Measurements from ENCODE around the gene MBD4. TPM values are rescaled to one million over a fixed set of nuclear protein-coding genes. Genes with fewer than 3 reads are reported as not detected.

The MBD4 gene
- total RNA-seq, 1 experiment from 2014 or later = 11.4 TPM

- Histone ChIP-seq H3F3A (ENCODE audit: low read length, unreplicated experiment) (no peaks in the 10 kb centered on the region), H3K27ac (ENCODE audit: low read length) (no peak overlapping the region), H3K9me3 (ENCODE audit: low read length) (no peaks in the 10 kb centered on the region), H3K9me2 (replicated peaks; ENCODE audit: low read length) (no peaks in the 10 kb centered on the region), H3K4me2 (ENCODE audit: low read length) (no peak overlapping the region), H4K20me1 (ENCODE audit: low read length) (no peaks in the 10 kb centered on the region), H3K79me2 (ENCODE audit: low read length) (no peaks in the 10 kb centered on the region), H3K4me3 (ENCODE audit: low read length) (no peak overlapping the region), H3K9ac (ENCODE audit: low read length) (no peak overlapping the region), H3K4me1 (ENCODE audit: insufficient read depth, low read length) (peaks cover 21% of the 10 kb centered on the region; the same call in 1 of the 2 replicates), H3K36me3 (ENCODE audit: low read depth, low read length) (no peaks in the 10 kb centered on the region), H3K27me3 (ENCODE audit: low read length) (no peaks in the 10 kb centered on the region), H2AFZ (ENCODE audit: low read length) (no peak overlapping the region)
- BruUV-seq (replicated peaks) = no TSS peak
- POLR2A ChIA-PET (ENCODE audit: unreplicated experiment) = no interaction called here
- CTCF ChIA-PET = no interaction called here
- intact Hi-C loops (cut with micrococcal nuclease) = no loop called here
- DNase-seq = no peak
- no peak for TF ChIP-seq CTCF (conservative IDR thresholded peaks at IDR 0.05; ENCODE audit: low read depth, low read length)
- no peak for TF ChIP-seq EZH2 (IDR thresholded peaks at IDR 0.05; ENCODE audit: low read length, unreplicated experiment)
- no peak for TF ChIP-seq EZH2phosphoT487 (IDR thresholded peaks at IDR 0.05; ENCODE audit: borderline replicate concordance, low read length)
- ATAC-seq = no peak
These were observed 23.3 kb downstream of the MBD4 start for GRCh38 chr3:129416415-129416814.

- Histone ChIP-seq H3K9ac (ENCODE audit: low read length) (no peak overlapping the region), H3K4me2 (ENCODE audit: low read length) (no peak overlapping the region), H3K9me3 (ENCODE audit: low read length) (no peaks in the 10 kb centered on the region), H4K20me1 (ENCODE audit: low read length) (no peaks in the 10 kb centered on the region), H3K27ac (ENCODE audit: low read length) (no peak overlapping the region), H2AFZ (ENCODE audit: low read length) (no peak overlapping the region), H3K4me1 (ENCODE audit: insufficient read depth, low read length) (peaks cover 21% of the 10 kb centered on the region; the same call in 1 of the 2 replicates), H3K4me3 (ENCODE audit: low read length) (no peak overlapping the region), H3K79me2 (ENCODE audit: low read length) (no peaks in the 10 kb centered on the region), H3K36me3 (ENCODE audit: low read depth, low read length) (no peaks in the 10 kb centered on the region), H3K27me3 (ENCODE audit: low read length) (no peaks in the 10 kb centered on the region), H3F3A (ENCODE audit: low read length, unreplicated experiment) (no peaks in the 10 kb centered on the region), H3K9me2 (replicated peaks; ENCODE audit: low read length) (no peaks in the 10 kb centered on the region)
- no peak for DNase-seq
- TF ChIP-seq EZH2 (IDR thresholded peaks at IDR 0.05; ENCODE audit: low read length, unreplicated experiment) (no peak), CTCF (conservative IDR thresholded peaks at IDR 0.05; ENCODE audit: low read depth, low read length) (no peak), EZH2phosphoT487 (IDR thresholded peaks at IDR 0.05; ENCODE audit: borderline replicate concordance, low read length) (no peak)
- no TSS peak for BruUV-seq (replicated peaks)
- ChIA-PET CTCF (no interaction called here), POLR2A (ENCODE audit: unreplicated experiment) (no interaction called here)
- intact Hi-C loops (cut with micrococcal nuclease) = no loop called here
- no peak for ATAC-seq
These were observed 23.9 kb downstream of the MBD4 start for GRCh38 chr3:129415830-129416229.

- no peaks in the 10 kb centered on the region for H3K27me3 ChIP-seq (ENCODE audit: low read length)
- peaks cover 21% of the 10 kb centered on the region; the same call in 1 of the 2 replicates for H3K4me1 ChIP-seq (ENCODE audit: insufficient read depth, low read length)
- CTCF ChIA-PET = no interaction called here
- H3K79me2 ChIP-seq (ENCODE audit: low read length) = no peaks in the 10 kb centered on the region
- no peak overlapping the region for H3K27ac ChIP-seq (ENCODE audit: low read length)
- BruUV-seq (replicated peaks) = no TSS peak
- DNase-seq (no peak), ATAC-seq (no peak)
- no peak overlapping the region for H2AFZ ChIP-seq (ENCODE audit: low read length)
- H4K20me1 ChIP-seq (ENCODE audit: low read length) = no peaks in the 10 kb centered on the region
- no peak overlapping the region for H3K4me3 ChIP-seq (ENCODE audit: low read length)
- H3K4me2 ChIP-seq (ENCODE audit: low read length) = no peak overlapping the region
- no peaks in the 10 kb centered on the region for H3K9me3 ChIP-seq (ENCODE audit: low read length)
- H3F3A ChIP-seq (ENCODE audit: low read length, unreplicated experiment) = no peaks in the 10 kb centered on the region
- POLR2A ChIA-PET (ENCODE audit: unreplicated experiment) = no interaction called here
- no peaks in the 10 kb centered on the region for H3K36me3 ChIP-seq (ENCODE audit: low read depth, low read length)
- no peaks in the 10 kb centered on the region for H3K9me2 ChIP-seq (replicated peaks; ENCODE audit: low read length)
- H3K9ac ChIP-seq (ENCODE audit: low read length) = no peak overlapping the region
- TF ChIP-seq EZH2phosphoT487 (IDR thresholded peaks at IDR 0.05; ENCODE audit: borderline replicate concordance, low read length) (no peak), CTCF (conservative IDR thresholded peaks at IDR 0.05; ENCODE audit: low read depth, low read length) (no peak), EZH2 (IDR thresholded peaks at IDR 0.05; ENCODE audit: low read length, unreplicated experiment) (no peak)
- intact Hi-C loops (cut with micrococcal nuclease) = no loop called here
These were observed 24.4 kb downstream of the MBD4 start for GRCh38 chr3:129415378-129415777.
